Measurements from ENCODE around the gene ENOX1. TPM values are rescaled to one million over a fixed set of nuclear protein-coding genes. Genes with fewer than 3 reads are reported as not detected.

The ENOX1 gene
- total and polyA plus RNA-seq, 3 donors from 2014 or later, result 11.0 to 14.2 (median 11.5) TPM

- 87 to 92% methylated on average over 4 of the region's 4 CpGs for WGBS, 2 donors
- H3K36me3 ChIP-seq (ENCODE audit: low read depth, missing control alignments), result no peaks in the 10 kb centered on the region
- no peaks in the 10 kb centered on the region for H3K4me1 ChIP-seq
- intact Hi-C loops (cut with DNase I; ENCODE audit: low total_unique reads), result no loop called here
- H3K4me3 ChIP-seq, result no peak overlapping the region
- TF ChIP-seq CTCF (IDR thresholded peaks at IDR 0.05) (no peak), POLR2A (IDR thresholded peaks at IDR 0.05) (no peak)
- no peak overlapping the region for H3K27ac ChIP-seq
- no peaks in the 10 kb centered on the region for H3K9me3 ChIP-seq
- H3K27me3 ChIP-seq, result no peaks in the 10 kb centered on the region
- DNase-seq, result no peak
Observed at GRCh38 chr13:43478902-43479301, 307.9 kb downstream of the ENOX1 start.

- TF ChIP-seq POLR2A (IDR thresholded peaks at IDR 0.05), result no peak
- no peak for TF ChIP-seq CTCF (IDR thresholded peaks at IDR 0.05)
- no peaks in the 10 kb centered on the region for H3K4me1 ChIP-seq
- intact Hi-C loops (cut with DNase I; ENCODE audit: low total_unique reads), result no loop called here
- no peak overlapping the region for H3K4me3 ChIP-seq
- no peak for DNase-seq
- no peak overlapping the region for H3K27ac ChIP-seq
- H3K36me3 ChIP-seq (ENCODE audit: low read depth, missing control alignments), result no peaks in the 10 kb centered on the region
- no peaks in the 10 kb centered on the region for H3K9me3 ChIP-seq
- WGBS, 2 donors, result 49 to 64% methylated on average over 4 of the region's 4 CpGs
- H3K27me3 ChIP-seq, result no peaks in the 10 kb centered on the region
Observed at GRCh38 chr13:43478211-43478610, 308.6 kb downstream of the ENOX1 start.

DNA sequence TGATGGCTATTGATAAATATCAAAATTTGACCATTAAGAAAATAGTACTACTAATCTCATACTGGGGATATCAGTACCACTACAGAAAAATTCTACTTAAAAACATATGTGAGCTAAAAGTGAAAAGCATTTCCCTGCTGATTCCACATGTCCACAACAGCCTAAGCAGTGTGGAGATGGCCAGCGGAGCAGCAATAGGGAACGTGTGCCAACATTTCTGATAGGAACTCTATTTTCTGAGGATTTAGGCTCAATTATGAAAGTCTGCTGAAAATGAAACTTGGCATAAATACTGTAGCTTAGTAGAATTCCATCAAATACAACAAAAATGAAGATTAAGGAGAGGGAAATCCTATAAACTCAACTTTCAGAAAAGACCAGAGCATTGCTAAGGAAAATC is 311.6 kb downstream of the ENOX1 start:
- peak; percentile 21 for DNase-seq
- H3K27ac ChIP-seq, result no peak overlapping the region
- no peaks in the 10 kb centered on the region for H3K27me3 ChIP-seq
- TF ChIP-seq CTCF (IDR thresholded peaks at IDR 0.05), result no peak
- no peak for TF ChIP-seq POLR2A (IDR thresholded peaks at IDR 0.05)
- 59 to 63% methylated on average over 2 of the region's 2 CpGs for WGBS, 2 donors
- no peaks in the 10 kb centered on the region for H3K4me1 ChIP-seq
- intact Hi-C loops (cut with DNase I; ENCODE audit: low total_unique reads), result no loop called here
- H3K36me3 ChIP-seq (ENCODE audit: low read depth, missing control alignments), result no peaks in the 10 kb centered on the region
- no peak overlapping the region for H3K4me3 ChIP-seq
- H3K9me3 ChIP-seq, result no peaks in the 10 kb centered on the region

- no peaks in the 10 kb centered on the region for H3K4me1 ChIP-seq
- no peaks in the 10 kb centered on the region for H3K27me3 ChIP-seq
- no peak for DNase-seq
- WGBS, 2 donors, result 39 to 54% methylated on average over 1 of the region's 1 CpG
- H3K9me3 ChIP-seq, result no peaks in the 10 kb centered on the region
- no peak overlapping the region for H3K4me3 ChIP-seq
- no peak overlapping the region for H3K27ac ChIP-seq
- TF ChIP-seq POLR2A (IDR thresholded peaks at IDR 0.05) (no peak), CTCF (IDR thresholded peaks at IDR 0.05) (no peak)
- intact Hi-C loops (cut with DNase I; ENCODE audit: low total_unique reads), result no loop called here
- H3K36me3 ChIP-seq (ENCODE audit: low read depth, missing control alignments), result no peaks in the 10 kb centered on the region
Observed at GRCh38 chr13:43473437-43473836, 313.3 kb downstream of the ENOX1 start.

- Histone ChIP-seq H3K4me3 (no peak overlapping the region), H3K27ac (no peak overlapping the region), H3K9me3 (no peaks in the 10 kb centered on the region), H3K36me3 (ENCODE audit: low read depth, missing control alignments) (no peaks in the 10 kb centered on the region), H3K4me1 (no peaks in the 10 kb centered on the region), H3K27me3 (no peaks in the 10 kb centered on the region)
- intact Hi-C loops (cut with DNase I; ENCODE audit: low total_unique reads), result no loop called here
- 0 to 42% methylated on average over 1 of the region's 1 CpG for WGBS, 2 donors
- TF ChIP-seq POLR2A (IDR thresholded peaks at IDR 0.05), result no peak
- no peak for TF ChIP-seq CTCF (IDR thresholded peaks at IDR 0.05)
- DNase-seq, result no peak
Observed at GRCh38 chr13:43472980-43473379, 313.8 kb downstream of the ENOX1 start.

Measured in testis (tissue), 3 donors.